HG03469 (cell line): Measurements from ENCODE around the gene CNST.
"Not testable (repeated sequence)": the region's sequence is repeated elsewhere in the genome, so short reads cannot be mapped to it uniquely, and the experiment has no call there.

Source experiments
- ATAC-seq: cut with Tn5 transposase; IDR thresholded peaks from one replicate; pipeline ENCODE4 v1.9.1; 2021; ENCODE audit warnings: mild to moderate bottlenecking, moderate library complexity, moderate number of reproducible peaks; ENCODE audit not compliant: unreplicated experiment

Gene CNST

GRCh38 chr1:246582301-246583055, 16.2 kb downstream of the CNST start:
- no peak for ATAC-seq

DNA sequence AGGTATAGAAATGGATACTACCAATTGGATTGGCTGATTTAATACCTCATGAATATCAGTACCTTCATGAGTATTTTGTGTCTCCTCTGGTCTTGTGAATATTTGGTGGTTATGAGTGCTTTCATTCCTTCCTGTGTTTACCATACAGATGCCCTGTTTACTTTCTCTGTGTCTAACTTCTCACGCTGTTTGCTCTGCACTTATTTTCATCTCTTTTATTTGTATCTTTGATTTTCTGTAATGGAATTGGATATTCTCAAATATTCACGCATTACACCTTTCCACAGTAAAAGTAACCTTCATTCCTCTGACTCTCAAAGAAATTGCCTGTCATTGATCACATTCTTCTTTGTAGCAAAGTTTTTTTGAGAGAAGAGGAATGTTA, 16.8 kb downstream of the CNST start:
- ATAC-seq: no peak

DNA sequence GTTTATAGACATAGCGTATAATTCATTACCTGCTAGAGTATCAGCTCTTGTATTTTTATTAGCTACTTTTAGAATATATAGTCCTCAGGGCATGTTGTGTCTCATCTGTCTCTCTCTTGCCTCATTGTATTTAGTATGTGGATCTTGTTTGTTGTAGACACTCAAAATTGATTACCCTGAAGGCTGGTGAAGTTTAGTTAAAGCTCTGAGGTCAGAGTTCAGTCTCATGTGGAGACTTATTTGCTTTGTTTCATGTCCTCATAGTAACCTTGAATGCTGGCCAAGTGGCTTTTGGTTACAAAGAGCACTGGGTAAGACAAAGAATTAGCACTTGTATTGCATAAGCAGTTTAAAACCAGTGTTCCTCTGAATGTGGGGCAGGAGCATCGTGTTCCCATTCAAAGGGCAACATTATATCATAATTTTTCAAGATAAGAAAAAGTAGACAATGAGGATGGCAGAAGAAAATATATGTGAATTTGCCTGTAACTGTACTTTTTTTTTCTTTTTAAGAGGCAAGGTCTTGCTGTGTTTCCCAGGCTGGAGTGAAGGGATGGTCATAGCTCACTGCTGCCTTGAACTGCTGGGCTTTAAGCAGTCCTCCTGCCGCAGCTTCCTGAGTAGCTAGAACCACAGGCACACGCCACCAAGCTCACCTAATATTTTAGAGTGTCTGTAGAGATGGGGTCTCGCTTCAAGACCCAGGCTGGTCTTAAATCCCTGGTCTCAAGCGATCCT, 17.4 kb downstream of the CNST start:
- no peak for ATAC-seq

DNA sequence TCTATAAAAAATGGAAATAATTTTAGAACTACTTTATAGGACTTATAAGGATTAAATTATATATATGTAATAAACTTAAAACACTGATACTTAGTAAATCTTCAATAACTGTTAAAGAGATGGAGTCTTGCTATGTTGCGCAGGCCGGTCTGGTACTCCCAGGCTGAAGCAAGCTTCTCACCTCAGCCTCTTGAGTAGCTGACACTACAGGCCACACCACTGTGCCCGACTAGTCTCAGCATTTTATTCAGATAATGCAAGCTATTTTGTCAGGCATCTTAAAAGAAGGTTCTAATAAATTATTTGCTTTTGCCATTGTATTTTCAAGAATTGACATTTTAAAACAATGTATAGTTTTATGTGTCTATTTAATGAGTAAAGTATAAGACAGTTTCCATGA, 20.8 kb downstream of the CNST start:
- no peak for ATAC-seq

- no peak for ATAC-seq
These were observed 21.4 kb downstream of the CNST start for GRCh38 chr1:246587606-246588005.

DNA sequence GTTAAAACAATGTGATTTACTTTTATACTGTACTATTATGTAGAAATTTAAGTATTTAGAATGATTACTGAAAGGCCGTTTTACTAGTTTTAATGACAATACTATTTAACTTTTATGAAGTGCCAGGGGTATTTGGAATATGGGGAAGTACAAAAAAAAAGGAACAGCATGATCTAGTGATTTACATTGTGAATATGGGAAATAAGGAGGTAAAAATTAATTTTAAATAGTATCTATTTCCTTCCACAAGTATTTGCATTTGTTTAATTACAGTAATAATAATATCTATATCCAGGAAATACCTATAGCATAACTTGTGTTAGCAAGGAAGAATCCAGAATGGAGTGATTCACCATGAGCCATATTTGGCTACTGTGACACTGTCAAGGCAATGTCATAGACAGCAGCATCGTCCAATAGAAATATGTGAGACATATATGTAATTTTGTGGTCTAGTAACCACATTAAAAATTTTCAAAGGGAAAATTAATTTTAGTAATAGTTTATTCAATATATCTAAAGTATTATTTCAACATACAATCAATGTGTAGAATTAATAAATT, 22.0 kb downstream of the CNST start:
- no peak for ATAC-seq

DNA sequence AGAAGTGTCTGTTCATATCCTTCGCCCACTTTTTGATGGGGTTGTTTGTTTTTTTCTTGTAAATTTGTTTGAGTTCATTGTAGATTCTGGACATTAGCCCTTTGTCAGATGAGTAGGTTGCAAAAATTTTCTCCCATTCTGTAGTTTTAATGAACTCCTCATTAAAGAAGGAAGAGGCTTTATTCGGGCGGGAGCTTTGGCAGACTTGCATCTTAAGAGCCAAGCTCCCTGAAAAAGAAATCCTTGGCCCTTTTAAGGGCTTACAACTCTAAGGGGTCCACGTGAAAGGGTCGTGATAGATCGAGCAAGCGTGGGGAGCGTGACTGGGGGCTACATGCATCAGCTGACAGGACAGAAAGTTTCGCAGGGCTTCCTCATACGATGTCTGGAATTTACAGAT, 23.7 kb downstream of the CNST start:
- ATAC-seq: not testable (repeated sequence)

- ATAC-seq: peak; percentile 19
These were observed 24.8 kb downstream of the CNST start for GRCh38 chr1:246591047-246591446.

GRCh38 chr1:246591504-246591903, 25.2 kb downstream of the CNST start:
- ATAC-seq: peak; percentile 78

DNA sequence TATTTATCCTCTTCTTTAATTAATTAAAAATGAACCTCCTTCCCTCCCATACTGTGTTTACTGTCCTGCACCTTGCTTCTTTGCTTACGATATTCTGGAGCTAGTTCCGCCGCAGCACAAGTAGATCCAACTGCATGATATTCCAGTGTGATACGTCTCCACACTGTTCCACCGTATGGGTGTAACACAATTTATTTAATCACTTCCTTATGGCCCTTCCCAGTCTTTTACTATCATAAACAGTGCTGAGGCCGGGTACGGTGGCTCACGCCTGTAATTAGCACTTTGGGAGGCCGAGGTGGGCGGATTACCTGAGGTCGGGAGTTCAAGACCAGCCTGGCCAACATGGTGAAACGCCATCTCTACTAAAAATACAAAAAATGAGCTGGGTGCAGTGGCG, 25.7 kb downstream of the CNST start:
- no peak for ATAC-seq

DNA sequence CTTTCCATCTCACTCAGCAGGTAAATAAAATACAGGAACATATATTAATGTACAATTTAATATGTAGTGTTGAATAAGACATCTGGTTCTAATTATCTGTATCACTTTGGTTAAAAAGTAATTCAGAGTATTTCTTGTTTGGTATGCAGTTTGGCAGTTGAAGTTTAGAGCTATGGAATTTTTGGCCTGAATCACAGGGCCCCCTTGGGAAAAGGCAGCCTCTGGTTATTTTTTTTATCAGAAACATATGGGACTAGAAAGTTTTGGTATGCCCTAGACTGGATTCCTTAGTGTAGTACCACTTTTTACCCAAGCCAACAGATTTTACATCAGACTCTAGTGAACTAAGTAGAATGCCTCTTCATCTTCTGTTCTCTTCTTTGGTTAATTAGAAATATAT, 26.4 kb downstream of the CNST start:
- ATAC-seq: no peak

DNA sequence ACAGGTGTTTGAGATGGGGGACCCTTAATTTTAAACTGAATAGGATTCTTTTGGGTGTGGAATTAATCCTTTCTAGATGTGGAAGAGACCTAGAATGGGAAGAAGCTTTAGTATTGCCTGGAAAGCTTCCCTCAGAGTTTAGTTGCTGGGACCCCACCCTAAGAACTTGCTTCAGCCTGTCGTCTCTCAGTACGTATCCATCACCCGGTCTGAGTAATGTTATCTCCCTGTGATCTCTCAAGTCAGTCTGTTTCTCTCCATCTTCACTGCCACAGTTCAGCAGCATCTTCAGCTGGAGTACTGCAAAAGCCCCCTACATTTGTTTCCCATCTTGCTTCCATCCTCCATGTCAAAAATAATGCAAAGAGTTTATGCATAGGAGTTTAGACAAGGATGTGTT, 28.9 kb downstream of the CNST start:
- no peak for ATAC-seq

- ATAC-seq: no peak
These were observed 31.1 kb downstream of the CNST start for GRCh38 chr1:246597340-246597739.

DNA sequence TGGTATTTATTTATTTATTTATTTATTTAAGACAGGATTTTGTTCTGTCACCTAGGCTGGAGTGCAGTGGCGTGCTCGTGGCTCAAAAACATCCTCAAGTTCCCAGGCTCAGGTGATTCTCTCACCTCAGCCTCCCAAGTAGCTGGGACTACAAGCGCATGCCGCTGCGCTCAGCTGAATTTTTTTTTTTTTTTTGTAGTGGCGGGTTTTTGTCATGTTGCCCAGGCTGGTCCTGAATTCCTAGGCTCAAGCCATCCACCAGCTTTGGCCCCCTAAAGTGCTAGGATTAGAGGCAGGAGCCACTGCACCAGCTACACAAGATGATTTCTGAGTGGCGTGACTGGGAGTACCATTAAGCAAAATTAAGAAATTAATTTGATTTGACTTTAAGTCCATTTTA, 31.7 kb downstream of the CNST start:
- ATAC-seq: no peak

DNA sequence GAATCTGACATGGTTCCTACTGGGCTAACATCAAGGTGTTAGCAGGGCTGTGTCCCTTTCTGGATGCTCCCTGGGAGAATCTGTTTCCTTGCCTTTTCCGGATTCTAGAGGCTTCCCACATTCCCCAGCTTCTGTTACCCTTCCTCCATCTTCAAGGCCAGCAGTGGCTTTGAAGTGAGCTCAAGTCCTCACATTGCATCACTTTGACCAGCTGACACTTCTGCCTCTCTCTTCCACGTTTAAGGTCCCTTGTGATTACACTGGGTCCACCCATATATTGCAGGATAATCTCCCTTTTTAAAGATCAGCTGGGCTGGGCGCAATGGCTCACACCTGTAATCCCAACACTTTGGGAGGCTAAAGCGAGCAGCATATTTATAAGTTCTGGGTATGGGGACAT, 33.1 kb downstream of the CNST start:
- ATAC-seq: no peak

GRCh38 chr1:246600579-246600978, 34.3 kb downstream of the CNST start:
- ATAC-seq: no peak

GRCh38 chr1:246602194-246602593, 35.9 kb downstream of the CNST start:
- ATAC-seq: no peak

DNA sequence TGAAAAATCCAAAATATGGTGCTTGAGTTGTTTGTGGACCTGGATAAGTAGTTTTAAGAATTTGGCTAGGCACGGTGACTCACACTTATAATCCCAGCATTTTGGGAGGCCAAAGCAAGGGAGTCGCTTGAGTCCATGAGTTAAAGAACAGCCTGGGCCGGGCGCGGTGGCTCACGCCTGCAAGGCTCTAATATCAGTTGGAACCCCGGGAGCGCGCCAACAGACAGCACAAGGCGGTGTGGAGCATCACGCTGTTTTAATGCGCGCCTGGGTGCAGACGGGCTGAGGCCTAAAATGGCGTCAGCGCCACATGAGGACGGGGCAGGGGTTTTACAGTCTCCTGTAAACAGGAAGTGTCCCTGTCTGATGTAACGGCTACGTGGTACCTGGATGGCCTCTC, 39.0 kb downstream of the CNST start:
- ATAC-seq: not testable (repeated sequence)

DNA sequence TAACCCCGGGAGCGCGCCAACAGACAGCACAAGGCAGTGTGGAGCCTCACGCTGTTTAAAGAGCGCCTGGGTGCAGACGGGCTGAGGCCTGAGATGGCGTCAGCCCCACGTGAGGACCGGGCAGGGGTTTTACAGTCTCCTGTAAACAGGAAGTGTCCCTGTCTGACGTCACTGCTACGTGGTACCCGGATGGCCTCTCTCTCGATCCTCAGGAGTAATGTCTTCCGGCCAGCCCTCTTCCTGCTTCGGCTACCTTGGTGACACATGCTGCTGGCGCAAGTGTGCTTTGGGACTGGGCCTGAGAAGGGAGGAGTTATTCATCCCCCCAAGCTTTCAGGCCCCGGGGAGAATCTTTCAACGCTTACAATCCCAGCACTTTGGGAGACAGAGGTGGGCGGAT, 41.2 kb downstream of the CNST start:
- no peak for ATAC-seq

GRCh38 chr1:246608616-246609376, 42.5 kb downstream of the CNST start:
- ATAC-seq: no peak

DNA sequence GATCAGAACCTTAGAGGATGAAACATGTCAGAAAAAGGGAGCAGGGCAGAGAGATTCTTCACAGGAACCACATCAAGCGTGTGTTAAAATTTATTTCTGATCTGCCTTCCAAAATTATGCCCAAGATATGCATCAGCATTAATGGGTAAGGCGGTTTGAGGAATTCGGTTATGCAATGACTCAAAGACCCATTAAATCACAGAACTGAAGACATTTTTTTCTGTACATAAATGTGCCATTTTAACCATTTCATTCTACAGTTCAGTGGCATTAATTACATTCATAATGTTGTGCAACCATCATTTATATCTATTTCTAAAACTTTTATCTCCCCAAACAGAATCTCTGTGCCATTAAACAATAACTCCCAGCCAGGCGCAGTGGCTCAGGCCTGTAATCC, 43.4 kb downstream of the CNST start:
- ATAC-seq: no peak
